HepG2 (cell line): Measurements from ENCODE around the gene SETD3. TPM values are rescaled to one million over a fixed set of nuclear protein-coding genes. Genes with fewer than 3 reads are reported as not detected.

Experiments used
- ATAC-seq: fragments of 200-7000 bp; cut with Tn5 transposase; 3 replicates; pipeline ENCODE4 v1.9.1; 2020; ENCODE audit warnings: mild to moderate bottlenecking, moderate library complexity
- BruUV-seq: library from RNA; stranded (reverse); fragments of 400-500 nt; replicated peaks from 2 replicates; lab custom pipeline; 2021; lab: Mats Ljungman, UMichigan
- CTCF ChIA-PET: fragments of 300-600 bp; formaldehyde crosslinking; extraction: SDS; loops from one replicate; lab custom pipeline; 2021; ENCODE audit warnings: low total read pairs, inconsistent platforms, low intra/inter-chr PET ratio; lab: Yijun Ruan, JAX
- POLR2A ChIA-PET: fragments of 350-600 bp; sonication (Branson Sonifier 250); formaldehyde crosslinking; loops from one replicate; lab custom pipeline; 2020; ENCODE audit warnings: antibody characterized with exemption, inconsistent platforms; lab: Yijun Ruan, JAX
- DNase-seq: peaks from one replicate; pipeline ENCODE4 v3.0.0-alpha.2; 2015; ENCODE audit warnings: low spot score
- FAIRE-seq: peaks from 3 replicates; lab custom pipeline; 2011; peaks lifted over from hg19 to GRCh38; lab: Jason Lieb, UNC
- H2AFZ ChIP-seq: one replicate; pipeline ENCODE4 v1.6.1; 2011; ENCODE audit warnings: low read length, inconsistent platforms
- H3K27ac ChIP-seq: fragments of 300-600 bp; 3 replicates; pipeline ENCODE4 v1.8.0; 2011; ENCODE audit warnings: mixed run types, mild to moderate bottlenecking, mixed read lengths, low read length, inconsistent platforms; ENCODE audit not compliant: insufficient read depth; ENCODE audit errors: extremely low read length
- H3K27me3 ChIP-seq, 2 experiments: fragments of 200-600 bp in 1 of 2; 2 replicates in 1 of 2; 3 replicates in 1 of 2; pipeline versions ENCODE4 v1.6.0 to v1.8.0; 2011; ENCODE audit warnings: low read length in 2 of 2, mild to moderate bottlenecking in 2 of 2, moderate library complexity in 2 of 2, inconsistent platforms in 1 of 2; ENCODE audit not compliant: insufficient read depth in 2 of 2, control insufficient read depth in 1 of 2
- H3K36me3 ChIP-seq, 2 experiments: fragments of 200-600 bp in 1 of 2; replicated peaks in 1 of 2; 2 replicates in 1 of 2; 3 replicates in 1 of 2; pipeline versions ENCODE4 v1.5.1 to v1.8.0; 2011; ENCODE audit warnings: low read length in 2 of 2, inconsistent platforms in 1 of 2; ENCODE audit not compliant: insufficient read depth in 2 of 2, control insufficient read depth in 1 of 2
- H3K4me1 ChIP-seq: 2 replicates; pipeline ENCODE4 v1.5.1; 2012; ENCODE audit warnings: low read length, inconsistent platforms; ENCODE audit not compliant: insufficient read depth
- H3K4me2 ChIP-seq: 2 replicates; pipeline ENCODE4 v1.6.0; 2011; ENCODE audit warnings: low read depth, low read length, inconsistent platforms
- H3K4me3 ChIP-seq, 3 experiments: fragments of 200-600 bp in 1 of 3; sonication (generic), shearing (Covaris generic) in 1 of 3; replicated peaks in 1 of 3; 2 replicates each; pipeline ENCODE4 v1.5.1; 2011 to 2016; ENCODE audit warnings: low read length in 3 of 3, inconsistent platforms in 2 of 3, low read depth in 2 of 3, mild to moderate bottlenecking in 2 of 3, control low read depth in 1 of 3, mixed read lengths in 1 of 3; ENCODE audit not compliant: insufficient read depth in 1 of 3
- H3K79me2 ChIP-seq: one replicate; pipeline ENCODE4 v1.6.1; 2011; ENCODE audit warnings: low read length, inconsistent platforms; ENCODE audit not compliant: insufficient read depth
- H3K9ac ChIP-seq: 2 replicates; pipeline ENCODE4 v1.6.0; 2011; ENCODE audit warnings: mild to moderate bottlenecking, low read depth, low read length, inconsistent platforms; ENCODE audit not compliant: insufficient read depth
- H3K9me3 ChIP-seq: 2 replicates; pipeline ENCODE4 v1.5.1; 2012; ENCODE audit warnings: mild to moderate bottlenecking, low read length
- H4K20me1 ChIP-seq: 2 replicates; pipeline ENCODE4 v1.6.0; 2011; ENCODE audit warnings: inconsistent platforms, mild to moderate bottlenecking, low read length, moderate library complexity; ENCODE audit not compliant: insufficient read depth
- AGO2 ChIP-seq: fragments of 200-400 bp; formaldehyde crosslinking; optimal IDR thresholded peaks from 2 replicates; pipeline ENCODE3; 2017; ENCODE audit warnings: mild to moderate bottlenecking, low read depth, low read length, moderate library complexity
- BHLHE40 ChIP-seq: IDR thresholded peaks from 2 replicates; pipeline ENCODE4 v1.6.1; 2011; ENCODE audit warnings: low read length, improper control_type of control experiment
- HES4 ChIP-seq: sonication (generic); formaldehyde crosslinking; IDR thresholded peaks from 2 replicates; pipeline ENCODE4 v1.9.0; 2021; ENCODE audit warnings: mild to moderate bottlenecking, missing genetic modification reagents, borderline replicate concordance
- IKZF1 ChIP-seq: fragments of 450-650 bp; IDR thresholded peaks from 2 replicates; pipeline ENCODE4 v1.7.1; 2016
- MLLT10 ChIP-seq: sonication (generic); formaldehyde crosslinking; IDR thresholded peaks from 2 replicates; pipeline ENCODE4 v1.4.0; 2020; ENCODE audit warnings: missing genetic modification reagents
- NCOA5 ChIP-seq: sonication (generic); formaldehyde crosslinking; IDR thresholded peaks from 2 replicates; pipeline ENCODE4 v1.4.0; 2020; ENCODE audit warnings: missing genetic modification reagents
- RARG ChIP-seq: sonication (generic); formaldehyde crosslinking; IDR thresholded peaks from 2 replicates; pipeline ENCODE4 v1.4.0; 2020; ENCODE audit warnings: low read depth, mild to moderate bottlenecking, missing genetic modification reagents
- SRY ChIP-seq: sonication (generic); formaldehyde crosslinking; IDR thresholded peaks from 2 replicates; pipeline ENCODE4 v1.8.0; 2022; ENCODE audit warnings: mild to moderate bottlenecking, missing genetic modification reagents
- ZBTB39 ChIP-seq: sonication (generic); formaldehyde crosslinking; IDR thresholded peaks from 2 replicates; pipeline ENCODE4 v1.5.0; 2020; ENCODE audit warnings: missing genetic modification reagents
- ZBTB46 ChIP-seq: sonication (generic); formaldehyde crosslinking; IDR thresholded peaks from 2 replicates; pipeline ENCODE4 v1.4.0; 2020; ENCODE audit warnings: mild to moderate bottlenecking, missing genetic modification reagents, borderline replicate concordance
- ZNF225 ChIP-seq: sonication (generic); formaldehyde crosslinking; IDR thresholded peaks from 2 replicates; pipeline ENCODE4 v1.4.0; 2020; ENCODE audit warnings: mild to moderate bottlenecking, missing genetic modification reagents
- ZNF263 ChIP-seq: sonication (generic); formaldehyde crosslinking; IDR thresholded peaks from 2 replicates; pipeline ENCODE4 v1.4.0; 2020; ENCODE audit warnings: missing genetic modification reagents
- ZNF749 ChIP-seq: sonication (generic); formaldehyde crosslinking; IDR thresholded peaks from 2 replicates; pipeline ENCODE4 v1.8.0; 2022; ENCODE audit warnings: mild to moderate bottlenecking, missing genetic modification reagents, moderate library complexity, borderline replicate concordance
- ZNF879 ChIP-seq: sonication (generic); formaldehyde crosslinking; IDR thresholded peaks from 2 replicates; pipeline ENCODE4 v1.8.1; 2023; ENCODE audit warnings: missing genetic modification reagents
- WGBS: methylation state at CpG from one replicate; pipeline ENCODE4 v1.1.6; 2017; ENCODE audit warnings: low lambda C conversion rate; 5-methylcytosine and 5-hydroxymethylcytosine counted together
- in situ Hi-C: cut with HindIII; loops from 2 replicates; pipeline ENCODE4 v1.10.0; 2017; ENCODE audit warnings: low pct_unique_long_range_greater_than_20kb; ENCODE audit not compliant: extremely low pct_ligation_motif_present
- intact Hi-C: fragments of 100-400 bp; cut with micrococcal nuclease; formaldehyde crosslinking; loops from one replicate; pipeline ENCODE4 v1.10.0; 2022; ENCODE audit not compliant: unreplicated experiment
- polyA plus RNA-seq, 8 experiments: library from polyadenylated mRNA; depleted of rRNA in 3 of 8; stranded (reverse) in 7 of 8; unstranded in 1 of 8; fragments of >200 nt; fragmentation: Illumina TruSeq in 4 of 8; extraction: Trizol in 4 of 8; gene quantifications; 2 replicates each; pipeline versions ENCODE4 v1.2.1 to v1.2.3, GENCODE V29; 2011 to 2016; ENCODE audit warnings: low read depth in 4 of 8, missing spikeins in 1 of 8, mixed read lengths in 1 of 8; ENCODE audit not compliant: insufficient read depth in 1 of 8
- total RNA-seq, 5 experiments: library from RNA; depleted of rRNA; stranded (reverse); fragments of >200 nt; fragmentation: Illumina TruSeq; extraction: Trizol; gene quantifications; 2 replicates each; pipeline ENCODE4 v1.2.3, GENCODE V29; 2016; ENCODE audit warnings: low read depth in 1 of 5
- TF ChIP-seq, protein P1 (sequence below): sonication (generic); formaldehyde crosslinking; IDR thresholded peaks from 2 replicates; pipeline ENCODE4 v1.4.0; 2020; ENCODE audit warnings: mild to moderate bottlenecking, missing genetic modification reagents

Gene SETD3
- total and polyA plus RNA-seq, 2 of the 13 experiments (the other 11 are each of a cell fraction or from before 2014, with no cell fraction given): 30.3 to 67.1 TPM

- TF ChIP-seq ZBTB46 (no peak), ZNF263 (CRISPR knock-in tag) (no peak), ZBTB39 (CRISPR knock-in tag) (no peak), ZNF749 (CRISPR knock-in tag) (no peak)
Observed at GRCh38 chr14:99478128-99478527, 2.5 kb downstream of the SETD3 start (continued).

- BruUV-seq: no TSS peak
Observed at GRCh38 chr14:99476864-99477263, 3.8 kb downstream of the SETD3 start.

More at GRCh38 chr14:99476864-99477263, 3.8 kb downstream of the SETD3 start:
- ATAC-seq (no peak), FAIRE-seq (peak; percentile 71), DNase-seq (no peak)
- H3K36me3 ChIP-seq: no peaks in the 10 kb centered on the region
- H3K27me3 ChIP-seq: no peaks in the 10 kb centered on the region; a peak in 1 of 5 replicates
- no peak overlapping the region for H3K27ac ChIP-seq
- no peak overlapping the region for H3K4me3 ChIP-seq
- no peak overlapping the region for H2AFZ ChIP-seq
- H3K79me2 ChIP-seq: peaks cover 89% of the 10 kb centered on the region
- peaks cover 21% of the 10 kb centered on the region for H4K20me1 ChIP-seq
- H3K9me3 ChIP-seq: no peaks in the 10 kb centered on the region
- 40% methylated on average over 1 of the region's 1 CpG for WGBS
- TF ChIP-seq RARG (CRISPR knock-in tag) (no peak), SRY (CRISPR knock-in tag) (no peak), ZNF225 (no peak), HES4 (CRISPR knock-in tag) (no peak), IKZF1 (no peak), BHLHE40 (no peak), MLLT10 (CRISPR knock-in tag) (no peak), NCOA5 (CRISPR knock-in tag) (no peak), AGO2 (no peak), ZNF879 (CRISPR knock-in tag) (no peak)
- TF ChIP-seq, protein P1, sequence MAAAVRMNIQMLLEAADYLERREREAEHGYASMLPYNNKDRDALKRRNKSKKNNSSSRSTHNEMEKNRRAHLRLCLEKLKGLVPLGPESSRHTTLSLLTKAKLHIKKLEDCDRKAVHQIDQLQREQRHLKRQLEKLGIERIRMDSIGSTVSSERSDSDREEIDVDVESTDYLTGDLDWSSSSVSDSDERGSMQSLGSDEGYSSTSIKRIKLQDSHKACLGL (CRISPR knock-in tag): no peak
- TF ChIP-seq, all 625 proteins: peak for 0
- peak overlapping the region; percentile 10; the same call in 1 of the 2 replicates for H3K4me2 ChIP-seq
- peaks cover 36% of the 10 kb centered on the region for H3K4me1 ChIP-seq
- in situ Hi-C loops: no loop called here
- intact Hi-C loops: loop anchor here (5.0 kb wide), 1 partner anchor 580 kb away; no protein-coding TSS in a partner anchor
- ChIA-PET CTCF (no interaction called here), POLR2A (no interaction called here)
- H3K9ac ChIP-seq: no peak overlapping the region
